ENCODE results near the gene KRT72.

Gene KRT72

DNA sequence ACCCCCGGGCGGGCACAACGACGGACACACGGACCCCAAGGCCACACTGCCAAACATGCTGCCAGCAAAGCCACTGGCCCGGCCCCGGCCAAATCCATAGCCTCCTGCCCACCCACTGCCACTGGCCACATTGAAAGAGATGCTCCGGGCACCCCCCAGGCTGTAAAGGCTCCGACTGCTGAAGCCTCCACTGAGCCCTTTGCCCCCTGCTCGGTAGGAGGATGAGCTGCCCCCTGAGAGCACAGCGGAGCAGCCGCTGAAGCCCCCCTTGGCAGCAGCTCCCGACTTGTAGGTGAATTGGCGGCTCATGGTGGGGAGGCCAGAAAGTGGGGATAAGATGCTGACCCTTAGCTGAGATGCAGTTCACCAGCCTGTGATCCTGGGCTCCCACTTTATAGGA, 17.0 kb upstream of the KRT72 start, which contains the start of gene KRT73:
Gene KRT73 (minus strand): TSS at position 344 of the 400 bp plus-strand sequence. CDS start 35 bp downstream, at position 309.
- TF ChIP-seq EP300 (IDR thresholded peaks at IDR 0.05; ENCODE audit: borderline replicate concordance) (no peak), FOXM1 (IDR thresholded peaks at IDR 0.05; ENCODE audit: borderline replicate concordance, low read depth) (no peak), CEBPB (IDR thresholded peaks at IDR 0.05) (no peak), YY1 (IDR thresholded peaks at IDR 0.05; ENCODE audit: low read depth) (no peak), CREB1 (IDR thresholded peaks at IDR 0.05; ENCODE audit: low read depth) (no peak), ZBTB7A (IDR thresholded peaks at IDR 0.05; ENCODE audit: low read depth) (no peak), TEAD4 (IDR thresholded peaks at IDR 0.05) (no peak), TAF1 (IDR thresholded peaks at IDR 0.05; ENCODE audit: low read depth) (no peak), EGR1 (IDR thresholded peaks at IDR 0.05) (no peak), NFIC (IDR thresholded peaks at IDR 0.05) (no peak), RAD21 (IDR thresholded peaks at IDR 0.05; ENCODE audit: low read depth) (no peak), TCF12 (IDR thresholded peaks at IDR 0.05; ENCODE audit: low read depth) (no peak)
- TF ChIP-seq, protein P1, sequence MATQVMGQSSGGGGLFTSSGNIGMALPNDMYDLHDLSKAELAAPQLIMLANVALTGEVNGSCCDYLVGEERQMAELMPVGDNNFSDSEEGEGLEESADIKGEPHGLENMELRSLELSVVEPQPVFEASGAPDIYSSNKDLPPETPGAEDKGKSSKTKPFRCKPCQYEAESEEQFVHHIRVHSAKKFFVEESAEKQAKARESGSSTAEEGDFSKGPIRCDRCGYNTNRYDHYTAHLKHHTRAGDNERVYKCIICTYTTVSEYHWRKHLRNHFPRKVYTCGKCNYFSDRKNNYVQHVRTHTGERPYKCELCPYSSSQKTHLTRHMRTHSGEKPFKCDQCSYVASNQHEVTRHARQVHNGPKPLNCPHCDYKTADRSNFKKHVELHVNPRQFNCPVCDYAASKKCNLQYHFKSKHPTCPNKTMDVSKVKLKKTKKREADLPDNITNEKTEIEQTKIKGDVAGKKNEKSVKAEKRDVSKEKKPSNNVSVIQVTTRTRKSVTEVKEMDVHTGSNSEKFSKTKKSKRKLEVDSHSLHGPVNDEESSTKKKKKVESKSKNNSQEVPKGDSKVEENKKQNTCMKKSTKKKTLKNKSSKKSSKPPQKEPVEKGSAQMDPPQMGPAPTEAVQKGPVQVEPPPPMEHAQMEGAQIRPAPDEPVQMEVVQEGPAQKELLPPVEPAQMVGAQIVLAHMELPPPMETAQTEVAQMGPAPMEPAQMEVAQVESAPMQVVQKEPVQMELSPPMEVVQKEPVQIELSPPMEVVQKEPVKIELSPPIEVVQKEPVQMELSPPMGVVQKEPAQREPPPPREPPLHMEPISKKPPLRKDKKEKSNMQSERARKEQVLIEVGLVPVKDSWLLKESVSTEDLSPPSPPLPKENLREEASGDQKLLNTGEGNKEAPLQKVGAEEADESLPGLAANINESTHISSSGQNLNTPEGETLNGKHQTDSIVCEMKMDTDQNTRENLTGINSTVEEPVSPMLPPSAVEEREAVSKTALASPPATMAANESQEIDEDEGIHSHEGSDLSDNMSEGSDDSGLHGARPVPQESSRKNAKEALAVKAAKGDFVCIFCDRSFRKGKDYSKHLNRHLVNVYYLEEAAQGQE (IDR thresholded peaks at IDR 0.05; ENCODE audit: low read depth), result no peak
- TF ChIP-seq, protein P2, sequence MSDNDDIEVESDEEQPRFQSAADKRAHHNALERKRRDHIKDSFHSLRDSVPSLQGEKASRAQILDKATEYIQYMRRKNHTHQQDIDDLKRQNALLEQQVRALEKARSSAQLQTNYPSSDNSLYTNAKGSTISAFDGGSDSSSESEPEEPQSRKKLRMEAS (IDR thresholded peaks at IDR 0.05), result no peak
- TF ChIP-seq, protein P3, sequence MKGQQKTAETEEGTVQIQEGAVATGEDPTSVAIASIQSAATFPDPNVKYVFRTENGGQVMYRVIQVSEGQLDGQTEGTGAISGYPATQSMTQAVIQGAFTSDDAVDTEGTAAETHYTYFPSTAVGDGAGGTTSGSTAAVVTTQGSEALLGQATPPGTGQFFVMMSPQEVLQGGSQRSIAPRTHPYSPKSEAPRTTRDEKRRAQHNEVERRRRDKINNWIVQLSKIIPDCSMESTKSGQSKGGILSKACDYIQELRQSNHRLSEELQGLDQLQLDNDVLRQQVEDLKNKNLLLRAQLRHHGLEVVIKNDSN (IDR thresholded peaks at IDR 0.05), result no peak

DNA sequence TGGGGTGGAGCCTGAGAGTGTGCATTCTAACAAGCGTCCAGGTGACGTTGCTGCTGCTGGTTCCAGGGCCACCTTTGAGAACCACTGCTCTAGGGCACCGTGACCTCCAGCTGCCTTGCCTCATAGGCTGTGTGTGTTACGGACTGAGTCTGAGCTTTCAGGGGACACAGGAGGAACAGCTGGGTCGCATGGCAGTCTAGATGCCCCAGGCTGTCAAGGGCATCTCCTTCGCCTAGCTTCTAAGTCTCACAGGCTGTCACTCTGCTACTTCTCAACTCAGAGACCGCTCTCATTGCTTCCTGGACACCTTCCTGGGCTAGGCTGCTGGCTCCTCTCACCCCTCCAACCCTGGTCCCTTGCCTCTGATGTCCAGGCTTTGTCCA, 16.1 kb upstream of the KRT72 start:
- TF ChIP-seq YY1 (IDR thresholded peaks at IDR 0.05; ENCODE audit: low read depth) (no peak), TAF1 (IDR thresholded peaks at IDR 0.05; ENCODE audit: low read depth) (no peak), ZBTB7A (IDR thresholded peaks at IDR 0.05; ENCODE audit: low read depth) (no peak)
- TF ChIP-seq, protein P2 (IDR thresholded peaks at IDR 0.05), result no peak

DNA sequence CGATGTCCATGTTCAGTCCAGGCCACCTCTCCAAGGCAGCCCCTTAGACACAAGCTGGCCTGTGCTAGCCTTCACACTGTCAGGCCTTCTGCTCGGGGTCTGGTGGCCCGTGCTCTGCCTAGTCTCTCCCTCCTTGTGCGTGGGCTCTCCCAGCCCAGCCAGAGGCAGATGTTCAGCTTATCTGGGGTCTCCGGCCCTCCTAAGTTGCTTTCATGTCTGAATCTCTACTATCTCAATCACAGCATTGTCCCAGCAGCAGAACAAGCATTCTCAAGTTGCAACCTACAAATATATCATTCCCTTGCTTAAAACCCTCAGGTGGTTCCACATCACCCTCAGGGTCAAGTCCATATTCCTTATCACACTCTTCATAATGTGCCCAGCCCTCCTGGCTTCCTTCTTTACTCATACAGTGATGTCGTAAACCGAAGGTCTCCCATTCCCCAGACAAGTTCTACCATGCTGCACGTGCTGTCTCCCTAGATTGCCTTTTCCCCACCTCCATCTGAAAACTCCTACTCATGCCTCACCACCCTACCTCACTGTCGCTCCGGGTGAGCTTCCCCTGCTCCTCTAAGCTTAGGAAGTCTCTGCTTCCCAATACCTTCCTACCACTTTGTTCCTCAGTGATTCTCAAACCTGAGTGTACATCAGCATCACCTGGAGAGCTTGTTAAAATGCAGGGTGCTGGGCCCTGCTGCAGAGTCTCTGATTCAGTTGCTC, 15.6 kb upstream of the KRT72 start:
- TF ChIP-seq TEAD4 (IDR thresholded peaks at IDR 0.05), result no peak
- TF ChIP-seq TCF12 (IDR thresholded peaks at IDR 0.05; ENCODE audit: low read depth), result no peak
- TF ChIP-seq CREB1 (IDR thresholded peaks at IDR 0.05; ENCODE audit: low read depth), result no peak
- TF ChIP-seq RAD21 (IDR thresholded peaks at IDR 0.05; ENCODE audit: low read depth), result no peak
- no peak for TF ChIP-seq EGR1 (IDR thresholded peaks at IDR 0.05)
- no peak for TF ChIP-seq YY1 (IDR thresholded peaks at IDR 0.05; ENCODE audit: low read depth)
- no peak for TF ChIP-seq ZBTB7A (IDR thresholded peaks at IDR 0.05; ENCODE audit: low read depth)
- TF ChIP-seq, protein P2 (IDR thresholded peaks at IDR 0.05), result no peak
- TF ChIP-seq, protein P3 (IDR thresholded peaks at IDR 0.05), result no peak
- TF ChIP-seq FOXM1 (IDR thresholded peaks at IDR 0.05; ENCODE audit: borderline replicate concordance, low read depth), result no peak

DNA sequence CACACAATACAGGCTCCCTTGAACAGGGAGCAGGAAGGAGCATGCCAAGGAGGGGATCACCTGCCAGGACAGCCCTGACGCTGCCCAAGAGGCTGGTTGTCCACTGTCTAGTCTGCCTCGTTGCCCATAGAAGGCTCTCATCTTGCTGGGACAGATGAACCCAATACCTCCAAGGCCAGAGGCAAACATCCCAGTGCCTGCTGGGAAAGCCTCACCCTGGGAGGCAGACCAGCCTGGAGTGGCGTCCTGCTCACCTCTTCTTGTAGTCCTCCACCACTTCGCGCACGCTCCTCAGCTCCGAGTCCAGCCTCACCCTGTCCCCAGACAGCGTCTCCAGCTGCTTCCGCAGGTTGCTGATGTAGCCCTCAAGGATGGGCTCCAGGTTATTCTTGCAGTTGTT, 14.6 kb upstream of the KRT72 start:
- TF ChIP-seq FOXM1 (IDR thresholded peaks at IDR 0.05; ENCODE audit: borderline replicate concordance, low read depth) (no peak), CREB1 (IDR thresholded peaks at IDR 0.05; ENCODE audit: low read depth) (no peak), RAD21 (IDR thresholded peaks at IDR 0.05; ENCODE audit: low read depth) (no peak), NFIC (IDR thresholded peaks at IDR 0.05) (no peak), EGR1 (IDR thresholded peaks at IDR 0.05) (no peak), EP300 (IDR thresholded peaks at IDR 0.05; ENCODE audit: borderline replicate concordance) (no peak), CEBPB (IDR thresholded peaks at IDR 0.05) (no peak), YY1 (IDR thresholded peaks at IDR 0.05; ENCODE audit: low read depth) (no peak), TAF1 (IDR thresholded peaks at IDR 0.05; ENCODE audit: low read depth) (no peak), TCF12 (IDR thresholded peaks at IDR 0.05; ENCODE audit: low read depth) (no peak), ZBTB7A (IDR thresholded peaks at IDR 0.05; ENCODE audit: low read depth) (no peak), TEAD4 (IDR thresholded peaks at IDR 0.05) (no peak)
- TF ChIP-seq, protein P2 (IDR thresholded peaks at IDR 0.05), result no peak
- TF ChIP-seq, protein P1 (IDR thresholded peaks at IDR 0.05; ENCODE audit: low read depth), result no peak
- TF ChIP-seq, protein P3 (IDR thresholded peaks at IDR 0.05), result no peak
